Keratinocyte (primary cell): ENCODE measurements around the gene CCDC150.

Experiments
- EZH2 ChIP-seq: IDR thresholded peaks from one replicate; pipeline ENCODE4 v1.6.1; 2012; ENCODE audit warnings: inconsistent platforms, mild to moderate bottlenecking, low read length, moderate library complexity
- TF ChIP-seq, protein P1 (sequence below), 3 experiments: IDR thresholded peaks in 1 of 3; conservative IDR thresholded peaks in 1 of 3; optimal IDR thresholded peaks in 1 of 3; 2 replicates in 2 of 3; 3 replicates in 1 of 3; pipeline versions ENCODE3 to v1.5.1; 2011; ENCODE audit warnings: low read length in 3 of 3, mild to moderate bottlenecking in 3 of 3, moderate library complexity in 2 of 3, control low read depth in 1 of 3, inconsistent platforms in 1 of 3; ENCODE audit not compliant: insufficient read depth in 2 of 3; ENCODE audit errors: extremely low read depth in 1 of 3

DNA sequence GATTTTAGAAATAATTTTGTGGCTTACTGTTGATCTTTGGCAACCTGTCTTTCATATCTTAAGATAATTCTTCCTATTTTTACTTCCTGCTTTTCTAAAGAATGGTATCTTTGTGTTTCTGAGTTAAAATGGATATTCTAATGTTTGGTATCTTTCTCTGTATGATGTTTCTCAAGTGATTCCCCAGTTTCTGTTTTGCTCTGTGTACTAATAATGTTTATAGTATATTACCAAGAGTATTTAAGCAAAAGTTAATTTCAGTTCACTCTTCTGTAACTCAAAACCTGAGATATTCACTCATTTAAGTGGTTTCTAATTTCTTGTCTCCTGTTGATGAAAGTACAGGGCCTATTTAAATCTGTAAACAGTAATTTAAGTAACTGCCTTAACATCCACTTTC lies 58.3 kb downstream of the CCDC150 start:
- TF ChIP-seq, protein P1, sequence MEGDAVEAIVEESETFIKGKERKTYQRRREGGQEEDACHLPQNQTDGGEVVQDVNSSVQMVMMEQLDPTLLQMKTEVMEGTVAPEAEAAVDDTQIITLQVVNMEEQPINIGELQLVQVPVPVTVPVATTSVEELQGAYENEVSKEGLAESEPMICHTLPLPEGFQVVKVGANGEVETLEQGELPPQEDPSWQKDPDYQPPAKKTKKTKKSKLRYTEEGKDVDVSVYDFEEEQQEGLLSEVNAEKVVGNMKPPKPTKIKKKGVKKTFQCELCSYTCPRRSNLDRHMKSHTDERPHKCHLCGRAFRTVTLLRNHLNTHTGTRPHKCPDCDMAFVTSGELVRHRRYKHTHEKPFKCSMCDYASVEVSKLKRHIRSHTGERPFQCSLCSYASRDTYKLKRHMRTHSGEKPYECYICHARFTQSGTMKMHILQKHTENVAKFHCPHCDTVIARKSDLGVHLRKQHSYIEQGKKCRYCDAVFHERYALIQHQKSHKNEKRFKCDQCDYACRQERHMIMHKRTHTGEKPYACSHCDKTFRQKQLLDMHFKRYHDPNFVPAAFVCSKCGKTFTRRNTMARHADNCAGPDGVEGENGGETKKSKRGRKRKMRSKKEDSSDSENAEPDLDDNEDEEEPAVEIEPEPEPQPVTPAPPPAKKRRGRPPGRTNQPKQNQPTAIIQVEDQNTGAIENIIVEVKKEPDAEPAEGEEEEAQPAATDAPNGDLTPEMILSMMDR (optimal IDR thresholded peaks at IDR 0.05 in 1 of 3, IDR thresholded peaks at IDR 0.05 in 1 of 3, conservative IDR thresholded peaks at IDR 0.05 in 1 of 3; ENCODE audit: extremely low read depth in 1 of 3, insufficient read depth in 2 of 3, low read length in 3 of 3) = no peak
- TF ChIP-seq EZH2 = no peak
